Peyer's patch (tissue), 4 donors: ENCODE measurements around the gene SCTR.

Experiments
- CTCF ChIP-seq, 6 experiments: fragments of 450-650 bp in 4 of 6; fragments of 200-600 bp in 2 of 6; sonication (generic) in 1 of 6; IDR thresholded peaks; one replicate each; pipeline ENCODE4 v1.5.1; 2017 to 2019; ENCODE audit warnings: antibody characterized with exemption in 6 of 6, mild to moderate bottlenecking in 3 of 6, moderate library complexity in 1 of 6
- POLR2A ChIP-seq, 2 donors: fragments of 450-650 bp; IDR thresholded peaks; one replicate each; pipeline ENCODE4 v1.5.1; 2017; ENCODE audit warnings: antibody characterized with exemption in 2 of 2, mild to moderate bottlenecking in 2 of 2, moderate library complexity in 2 of 2

- TF ChIP-seq CTCF (IDR thresholded peaks at IDR 0.05) = no peak
- no peak for TF ChIP-seq POLR2A (IDR thresholded peaks at IDR 0.05)
Observed at GRCh38 chr2:119463136-119463535, 61.1 kb downstream of the SCTR start.
